ENCODE results near the gene SMTN. TPM values are rescaled to one million over a fixed set of nuclear protein-coding genes. Genes with fewer than 3 reads are reported as not detected.
"Not testable (repeated sequence)": the region's sequence is repeated elsewhere in the genome, so short reads cannot be mapped to it uniquely, and the experiment has no call there.

SMTN gene
- total RNA-seq, 1 experiment from 2014 or later: 68.8 TPM

DNA sequence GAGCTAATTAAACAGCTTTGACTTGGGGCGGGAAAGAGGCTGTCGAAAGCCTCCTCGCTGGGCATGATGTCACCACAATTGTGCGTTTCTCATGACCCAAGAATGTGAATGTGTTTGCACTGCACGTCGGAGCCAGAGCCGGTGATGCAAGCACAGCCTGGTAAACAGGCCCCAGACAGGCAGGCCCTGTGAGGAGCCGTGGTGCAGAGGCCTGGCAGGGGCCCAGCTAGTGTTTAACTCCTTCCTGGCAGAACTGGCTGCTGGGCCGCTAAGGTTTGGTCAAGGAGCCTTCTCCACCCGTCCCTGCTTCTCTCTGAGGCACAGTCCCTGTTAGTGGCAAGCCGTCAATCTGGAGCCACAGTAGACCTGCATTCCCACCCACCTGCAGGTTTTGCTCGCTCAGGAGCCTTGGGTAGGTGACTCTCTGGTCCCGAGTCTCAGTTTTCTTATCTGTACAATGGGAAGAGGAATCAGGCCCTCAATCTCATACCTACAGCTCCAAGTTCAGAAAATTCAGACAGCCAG, 25.4 kb upstream of the SMTN start:
- Histone ChIP-seq H2AFZ (no peak overlapping the region), H3F3A (ENCODE audit: insufficient read depth, low read depth) (peaks cover 12% of the 10 kb centered on the region; the same call in 1 of the 2 replicates), H3K4me1 (replicated peaks; ENCODE audit: insufficient read depth) (peaks cover 14% of the 10 kb centered on the region), H3K9me2 (ENCODE audit: insufficient read depth) (no peaks in the 10 kb centered on the region), H3K4me3 (no peak overlapping the region), H3K27ac (no peak overlapping the region), H3K27me3 (ENCODE audit: insufficient read depth, low read depth) (no peaks in the 10 kb centered on the region), H3K36me3 (ENCODE audit: low read depth) (no peaks in the 10 kb centered on the region), H3K4me2 (peak overlapping the region; percentile 60), H3K79me2 (ENCODE audit: low read depth) (no peaks in the 10 kb centered on the region), H4K20me1 (ENCODE audit: insufficient read depth) (no peaks in the 10 kb centered on the region), H3K9me3 (ENCODE audit: insufficient read depth, low read depth) (no peaks in the 10 kb centered on the region)
- intact Hi-C loops (cut with micrococcal nuclease; ENCODE audit: unreplicated experiment): no loop called here
- DNase-seq: peak; percentile 81 to 97
- no TSS peak for BruUV-seq (replicated peaks)
- POLR2A ChIA-PET (ENCODE audit: unreplicated experiment): interaction anchor here (0.7 to 1.0 kb wide), 2 partner anchors 23 to 86 kb away, joined by 3 to 6 read pairs; partner anchors contain the start of gene TUG1
- CTCF ChIA-PET: interaction anchor here (0.6 kb wide), 1 partner anchor 250 kb away, joined by 3 read pairs; no protein-coding TSS in a partner anchor
- TF ChIP-seq, protein P1, sequence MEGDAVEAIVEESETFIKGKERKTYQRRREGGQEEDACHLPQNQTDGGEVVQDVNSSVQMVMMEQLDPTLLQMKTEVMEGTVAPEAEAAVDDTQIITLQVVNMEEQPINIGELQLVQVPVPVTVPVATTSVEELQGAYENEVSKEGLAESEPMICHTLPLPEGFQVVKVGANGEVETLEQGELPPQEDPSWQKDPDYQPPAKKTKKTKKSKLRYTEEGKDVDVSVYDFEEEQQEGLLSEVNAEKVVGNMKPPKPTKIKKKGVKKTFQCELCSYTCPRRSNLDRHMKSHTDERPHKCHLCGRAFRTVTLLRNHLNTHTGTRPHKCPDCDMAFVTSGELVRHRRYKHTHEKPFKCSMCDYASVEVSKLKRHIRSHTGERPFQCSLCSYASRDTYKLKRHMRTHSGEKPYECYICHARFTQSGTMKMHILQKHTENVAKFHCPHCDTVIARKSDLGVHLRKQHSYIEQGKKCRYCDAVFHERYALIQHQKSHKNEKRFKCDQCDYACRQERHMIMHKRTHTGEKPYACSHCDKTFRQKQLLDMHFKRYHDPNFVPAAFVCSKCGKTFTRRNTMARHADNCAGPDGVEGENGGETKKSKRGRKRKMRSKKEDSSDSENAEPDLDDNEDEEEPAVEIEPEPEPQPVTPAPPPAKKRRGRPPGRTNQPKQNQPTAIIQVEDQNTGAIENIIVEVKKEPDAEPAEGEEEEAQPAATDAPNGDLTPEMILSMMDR (conservative IDR thresholded peaks at IDR 0.05): no peak
- TF ChIP-seq EZH2 (IDR thresholded peaks at IDR 0.05; ENCODE audit: low read depth): no peak

DNA sequence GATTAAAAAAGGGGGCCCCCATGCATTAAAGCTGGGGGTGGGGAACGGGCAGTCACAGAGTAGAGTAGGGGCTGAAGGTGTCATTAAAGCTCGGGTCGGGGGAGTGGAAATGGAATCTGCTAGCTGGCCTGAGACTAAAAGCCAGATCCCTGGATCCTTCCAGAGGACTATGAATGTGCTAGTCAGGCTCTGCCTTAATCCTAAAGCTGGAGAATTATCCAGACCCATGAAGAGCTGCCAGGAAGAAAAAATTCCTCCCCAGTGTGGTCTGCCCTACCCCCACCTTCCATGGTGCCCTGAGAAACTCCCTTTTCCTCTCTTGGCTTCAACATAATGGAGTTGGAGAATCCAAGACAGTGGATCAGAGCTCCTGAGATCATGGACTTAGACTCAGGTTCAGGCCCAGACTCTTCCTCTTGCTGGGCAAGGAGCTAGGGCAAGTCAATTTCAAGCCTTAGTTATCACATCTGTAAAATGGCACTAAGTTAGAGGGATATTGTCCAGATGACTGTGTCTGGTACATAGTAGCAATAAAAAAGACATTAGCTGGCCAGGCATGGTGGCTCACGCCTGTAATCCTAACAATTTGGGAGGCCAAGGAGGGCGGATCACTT, 24.0 kb upstream of the SMTN start:
- intact Hi-C loops (cut with micrococcal nuclease; ENCODE audit: unreplicated experiment): no loop called here
- CTCF ChIA-PET: interaction anchor here (0.7 kb wide), 1 partner anchor 28 kb away, joined by 4 read pairs; no protein-coding TSS in a partner anchor
- H3K9me2 ChIP-seq (ENCODE audit: insufficient read depth): no peaks in the 10 kb centered on the region

DNA sequence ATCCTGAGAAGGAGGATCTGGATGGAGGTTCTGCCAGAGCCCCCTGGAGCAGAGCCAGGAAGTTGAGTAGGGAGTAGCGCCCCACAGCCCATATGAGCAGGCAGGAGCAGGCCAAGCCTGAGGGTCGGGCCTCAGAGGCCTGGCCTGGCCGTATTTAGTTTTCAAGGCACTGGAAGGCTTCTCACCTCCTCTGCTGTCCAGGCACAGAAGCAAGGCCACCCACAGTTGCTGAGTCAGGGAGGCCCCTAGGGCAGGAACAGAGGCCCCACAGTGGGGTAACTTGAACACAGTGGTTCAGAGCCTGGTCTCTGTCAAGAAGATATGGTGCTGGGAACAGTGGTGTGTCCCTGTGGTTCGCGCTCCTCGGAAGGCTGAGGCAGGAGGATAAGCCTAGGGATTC, 21.5 kb upstream of the SMTN start:
- CTCF ChIA-PET; H3K4me2 ChIP-seq; H4K20me1 ChIP-seq (ENCODE audit: insufficient read depth); BruUV-seq (replicated peaks); intact Hi-C loops (cut with micrococcal nuclease; ENCODE audit: unreplicated experiment); H3K27me3 ChIP-seq (ENCODE audit: insufficient read depth, low read depth); DNase-seq; H3K36me3 ChIP-seq (ENCODE audit: low read depth); H3K79me2 ChIP-seq (ENCODE audit: low read depth); H3K9me3 ChIP-seq (ENCODE audit: insufficient read depth, low read depth); H3K4me3 ChIP-seq; POLR2A ChIA-PET (ENCODE audit: unreplicated experiment); H2AFZ ChIP-seq; H3K9me2 ChIP-seq (ENCODE audit: insufficient read depth); H3K27ac ChIP-seq: not testable (repeated sequence)
- Histone ChIP-seq H3K4me1 (replicated peaks; ENCODE audit: insufficient read depth) (peaks cover 23% of the 10 kb centered on the region), H3F3A (ENCODE audit: insufficient read depth, low read depth) (peaks cover 26% of the 10 kb centered on the region; the same call in 1 of the 2 replicates)

More for the DNA sequence above, 24.0 kb upstream of the SMTN start:
- no peaks in the 10 kb centered on the region for H4K20me1 ChIP-seq (ENCODE audit: insufficient read depth)
- POLR2A ChIA-PET (ENCODE audit: unreplicated experiment): no interaction called here
- H3K36me3 ChIP-seq (ENCODE audit: low read depth): no peaks in the 10 kb centered on the region
- no peaks in the 10 kb centered on the region for H3K27me3 ChIP-seq (ENCODE audit: insufficient read depth, low read depth)
- H3K79me2 ChIP-seq (ENCODE audit: low read depth): no peaks in the 10 kb centered on the region
- no peak overlapping the region for H3K4me3 ChIP-seq
- no peak for TF ChIP-seq EZH2 (IDR thresholded peaks at IDR 0.05; ENCODE audit: low read depth)
- H3F3A ChIP-seq (ENCODE audit: insufficient read depth, low read depth): peaks cover 14% of the 10 kb centered on the region; the same call in 1 of the 2 replicates
- DNase-seq: no peak
- no peak overlapping the region for H2AFZ ChIP-seq
- BruUV-seq (replicated peaks): no TSS peak
- no peak overlapping the region for H3K4me2 ChIP-seq
- H3K27ac ChIP-seq: no peak overlapping the region
- H3K9me3 ChIP-seq (ENCODE audit: insufficient read depth, low read depth): no peaks in the 10 kb centered on the region
- H3K4me1 ChIP-seq (replicated peaks; ENCODE audit: insufficient read depth): peaks cover 17% of the 10 kb centered on the region

DNA sequence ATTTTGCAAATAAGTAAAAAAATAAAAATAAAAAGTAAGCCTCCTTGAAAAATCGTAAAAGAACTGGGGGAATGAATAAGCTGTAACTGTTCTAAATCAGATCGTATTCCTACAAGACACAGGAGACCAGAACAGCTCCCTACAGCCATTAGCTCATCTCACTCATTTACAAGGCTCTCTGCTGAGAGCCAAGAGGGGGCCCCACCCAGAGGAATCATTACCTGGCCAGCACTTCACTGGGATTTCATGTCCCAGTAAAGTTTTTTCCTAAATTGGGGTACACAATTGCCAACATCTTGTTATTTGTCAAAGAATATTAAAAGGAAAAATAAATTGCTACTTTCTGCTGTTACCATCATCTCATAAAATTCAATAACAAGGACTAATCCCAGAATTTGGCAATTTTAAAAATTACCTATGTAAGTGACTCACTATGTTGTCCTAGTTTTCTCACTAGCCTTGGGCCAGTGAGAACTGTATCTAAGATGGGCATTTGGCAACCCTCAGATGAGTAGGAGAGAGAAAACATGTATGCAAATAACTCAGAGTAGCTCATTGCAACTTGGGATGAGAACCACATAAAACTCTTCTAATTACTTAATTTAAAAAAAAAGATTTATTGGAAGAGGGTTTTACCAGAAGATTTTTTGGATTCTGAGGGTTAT, 18.4 kb upstream of the SMTN start:
- ChIA-PET POLR2A (ENCODE audit: unreplicated experiment) (no interaction called here), CTCF (no interaction called here)
- DNase-seq: no peak
- Histone ChIP-seq H3K9me3 (ENCODE audit: insufficient read depth, low read depth) (no peaks in the 10 kb centered on the region), H3K36me3 (ENCODE audit: low read depth) (no peaks in the 10 kb centered on the region), H3K27ac (no peak overlapping the region), H3K4me1 (replicated peaks; ENCODE audit: insufficient read depth) (peaks cover 16% of the 10 kb centered on the region), H3K4me2 (no peak overlapping the region), H3K9me2 (ENCODE audit: insufficient read depth) (no peaks in the 10 kb centered on the region), H4K20me1 (ENCODE audit: insufficient read depth) (no peaks in the 10 kb centered on the region), H3F3A (ENCODE audit: insufficient read depth, low read depth) (peaks cover 15% of the 10 kb centered on the region; the same call in 1 of the 2 replicates), H3K27me3 (ENCODE audit: insufficient read depth, low read depth) (no peaks in the 10 kb centered on the region), H2AFZ (no peak overlapping the region), H3K79me2 (ENCODE audit: low read depth) (no peaks in the 10 kb centered on the region), H3K4me3 (no peak overlapping the region)
- intact Hi-C loops (cut with micrococcal nuclease; ENCODE audit: unreplicated experiment): no loop called here
- no TSS peak for BruUV-seq (replicated peaks)
- TF ChIP-seq, protein P1 (conservative IDR thresholded peaks at IDR 0.05): no peak
- no peak for TF ChIP-seq EZH2 (IDR thresholded peaks at IDR 0.05; ENCODE audit: low read depth)
